Choroid plexus epithelial cell (primary cell): ENCODE data around the gene EIF4G1.

Experiments used
- DNase-seq: peaks from one replicate; pipeline ENCODE4 v3.0.0-alpha.2; 2010; ENCODE audit warnings: low read depth
- H3K4me3 ChIP-seq: 2 replicates; pipeline ENCODE4 v1.5.1; 2011; ENCODE audit warnings: low read depth, mild to moderate bottlenecking, control low read depth, low read length, moderate library complexity
- CTCF ChIP-seq: conservative IDR thresholded peaks from 2 replicates; pipeline ENCODE4 v1.5.1; 2011; ENCODE audit warnings: low read depth, mild to moderate bottlenecking, control low read depth, inconsistent platforms, low read length, moderate library complexity

EIF4G1 gene

DNA sequence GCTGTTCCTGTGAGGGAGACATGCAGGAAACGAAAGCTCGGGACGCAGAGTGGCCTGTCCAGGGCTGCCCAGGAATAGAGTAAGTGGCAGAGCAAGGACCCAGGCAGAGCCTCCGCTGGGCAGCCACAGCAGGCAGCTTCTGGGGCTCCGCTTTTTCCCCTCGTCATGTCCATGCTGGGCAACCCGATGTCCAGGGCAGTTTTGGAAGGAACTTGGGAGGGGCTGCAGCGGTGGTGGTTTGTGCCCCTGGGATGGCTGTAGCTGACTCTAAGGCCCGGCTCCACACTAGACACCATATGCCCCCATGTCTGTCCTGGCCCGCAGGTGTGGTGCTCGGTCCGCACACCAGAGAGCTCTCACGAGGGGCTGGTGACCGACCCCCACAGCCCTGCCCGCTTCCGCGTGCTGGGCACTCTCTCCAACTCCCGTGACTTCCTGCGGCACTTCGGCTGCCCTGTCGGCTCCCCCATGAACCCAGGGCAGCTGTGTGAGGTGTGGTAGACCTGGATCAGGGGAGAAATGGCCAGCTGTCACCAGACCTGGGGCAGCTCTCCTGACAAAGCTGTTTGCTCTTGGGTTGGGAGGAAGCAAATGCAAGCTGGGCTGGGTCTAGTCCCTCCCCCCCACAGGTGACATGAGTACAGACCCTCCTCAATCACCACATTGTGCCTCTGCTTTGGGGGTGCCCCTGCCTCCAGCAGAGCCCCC, 22.5 kb upstream of the EIF4G1 start:
- no peak for TF ChIP-seq CTCF
- H3K4me3 ChIP-seq, result no peak overlapping the region
- DNase-seq, result no peak

DNA sequence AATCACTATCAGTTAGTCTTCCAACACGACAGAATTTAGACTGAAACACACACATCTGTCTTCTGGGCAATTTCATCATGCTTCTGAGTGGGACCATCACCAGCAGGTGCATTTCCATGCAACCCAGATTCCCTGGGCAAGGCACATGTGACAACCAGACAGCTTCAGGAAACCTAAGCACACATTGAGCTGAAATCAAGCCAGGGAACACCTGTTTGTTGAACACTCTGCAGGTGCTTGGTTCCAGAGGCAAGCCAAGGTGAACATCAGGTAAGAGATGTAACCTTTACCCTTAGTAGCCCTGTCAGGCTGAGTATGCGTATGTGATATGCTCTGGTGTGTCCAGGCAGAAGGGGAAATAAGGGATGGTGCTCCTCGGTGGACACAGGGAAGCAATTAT, 18.6 kb upstream of the EIF4G1 start:
- TF ChIP-seq CTCF, result no peak
- no peak overlapping the region for H3K4me3 ChIP-seq
- no peak for DNase-seq

GRCh38 chr3:184296616-184297015, 17.8 kb upstream of the EIF4G1 start:
- no peak for TF ChIP-seq CTCF
- no peak for DNase-seq

DNA sequence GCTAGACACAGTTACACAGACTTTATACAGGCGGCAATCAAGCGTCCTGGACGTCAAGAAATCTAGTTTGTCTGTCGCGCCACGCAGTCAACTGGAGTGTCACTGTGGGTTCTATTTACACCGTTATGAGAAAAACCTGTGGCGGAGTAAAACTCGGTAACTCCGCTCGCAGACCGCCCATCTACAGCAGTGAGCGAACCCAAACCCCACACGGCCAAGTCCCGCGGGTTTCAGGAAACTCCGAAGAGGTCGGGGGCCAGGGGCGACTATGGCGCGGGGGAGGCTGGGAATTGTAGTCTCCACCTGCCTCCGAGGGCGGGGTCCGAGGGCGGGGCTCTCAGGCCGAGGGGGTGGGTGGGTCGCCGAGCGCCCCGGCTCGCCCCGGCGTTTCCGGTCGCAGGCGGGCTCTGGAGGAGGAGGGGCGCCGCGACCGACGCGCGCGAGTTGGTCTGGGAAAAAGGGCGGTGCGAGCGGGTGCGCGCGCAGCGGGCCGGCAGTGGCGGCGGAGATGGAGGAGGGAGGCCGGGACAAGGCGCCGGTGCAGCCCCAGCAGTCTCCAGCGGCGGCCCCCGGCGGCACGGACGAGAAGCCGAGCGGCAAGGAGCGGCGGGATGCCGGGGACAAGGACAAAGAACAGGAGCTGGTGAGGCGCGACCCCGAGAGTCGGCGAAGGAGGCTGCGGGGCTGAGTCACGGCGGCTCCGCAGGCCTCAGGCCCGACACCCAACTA, 15.5 kb upstream of the EIF4G1 start, which contains the start of gene PSMD2:
Gene PSMD2, plus strand, starts transcription at position 483 of the 729 bp plus-strand sequence. Its CDS starts 26 bp downstream, at position 509.
- TF ChIP-seq CTCF, result no peak
- peak; percentile 98 for DNase-seq
- peak within 1 kb of the TSS; percentile 93 for H3K4me3 ChIP-seq

More at GRCh38 chr3:184296616-184297015, 17.8 kb upstream of the EIF4G1 start:
- H3K4me3 ChIP-seq, result no peak overlapping the region

DNA sequence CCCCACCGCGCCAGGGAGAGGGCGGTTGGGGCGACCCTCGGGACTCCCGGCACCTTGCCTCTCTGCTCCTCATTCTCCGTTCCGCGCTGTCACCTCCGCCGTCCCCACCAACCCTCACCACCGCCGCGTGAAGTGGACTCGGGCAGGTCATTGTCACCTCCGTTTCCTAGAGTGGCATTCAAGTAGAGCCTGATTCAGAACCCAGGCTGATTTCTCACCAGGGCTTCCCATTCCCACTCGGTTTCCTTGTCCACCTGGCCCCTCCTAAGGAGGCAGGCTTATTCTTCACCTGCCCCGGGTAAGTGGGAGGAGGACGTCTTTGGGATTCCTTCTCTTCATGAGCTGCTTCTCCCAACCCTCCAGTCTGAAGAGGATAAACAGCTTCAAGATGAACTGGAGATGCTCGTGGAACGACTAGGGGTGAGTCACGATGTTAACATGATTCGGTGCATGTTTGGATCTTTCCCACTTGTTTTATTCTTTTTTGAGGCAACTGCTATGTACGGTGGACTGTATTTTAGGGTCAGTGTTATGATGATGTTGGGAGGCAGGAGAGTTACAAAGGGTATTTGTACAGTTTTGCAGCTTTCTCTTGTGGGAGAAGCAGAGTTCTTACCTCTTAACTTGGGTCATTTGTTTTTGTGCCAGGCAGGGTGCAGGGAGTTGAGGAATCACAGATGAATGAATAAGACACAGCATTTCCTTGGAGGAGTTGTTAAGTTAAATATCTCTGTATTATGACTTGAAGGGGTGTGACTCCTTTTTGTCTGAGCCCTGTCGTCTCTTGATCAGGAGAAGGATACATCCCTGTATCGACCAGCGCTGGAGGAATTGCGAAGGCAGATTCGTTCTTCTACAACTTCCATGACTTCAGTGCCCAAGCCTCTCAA, 14.7 kb upstream of the EIF4G1 start:
- no peak for TF ChIP-seq CTCF
- H3K4me3 ChIP-seq, result peak overlapping the region; percentile 93
- peak; percentile 64 for DNase-seq

- no peak for TF ChIP-seq CTCF
- DNase-seq, result peak; percentile 27
- H3K4me3 ChIP-seq, result peak overlapping the region; percentile 93
Measured at GRCh38 chr3:184300378-184300720, 14.1 kb upstream of the EIF4G1 start.
